Measurements from ENCODE around the gene LASP1NB.
"Not testable (repeated sequence)": the region's sequence is repeated elsewhere in the genome, so short reads cannot be mapped to it uniquely, and the experiment has no call there.

The LASP1NB gene

DNA sequence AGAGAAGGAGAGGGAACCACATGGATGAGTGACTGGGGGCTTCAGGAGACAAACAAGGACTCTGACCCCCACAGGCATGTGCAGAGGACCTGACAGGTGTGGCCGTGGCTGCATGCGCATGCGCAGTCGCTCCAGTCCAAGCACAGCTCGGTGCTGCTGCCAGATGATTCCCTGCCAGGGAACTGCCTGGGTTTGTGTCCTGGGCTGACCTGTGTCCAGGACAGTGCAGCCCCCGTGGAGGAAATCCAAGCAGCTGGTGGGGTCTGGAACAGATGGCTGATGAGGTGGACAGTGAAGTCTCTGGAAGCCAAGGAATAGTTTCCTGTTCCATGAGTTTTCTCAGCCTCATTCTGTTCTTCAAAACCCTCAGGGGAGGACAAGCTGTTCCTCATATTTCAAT is 28.2 kb upstream of the LASP1NB start:
- no peak for DNase-seq (ENCODE audit: low read depth)

DNA sequence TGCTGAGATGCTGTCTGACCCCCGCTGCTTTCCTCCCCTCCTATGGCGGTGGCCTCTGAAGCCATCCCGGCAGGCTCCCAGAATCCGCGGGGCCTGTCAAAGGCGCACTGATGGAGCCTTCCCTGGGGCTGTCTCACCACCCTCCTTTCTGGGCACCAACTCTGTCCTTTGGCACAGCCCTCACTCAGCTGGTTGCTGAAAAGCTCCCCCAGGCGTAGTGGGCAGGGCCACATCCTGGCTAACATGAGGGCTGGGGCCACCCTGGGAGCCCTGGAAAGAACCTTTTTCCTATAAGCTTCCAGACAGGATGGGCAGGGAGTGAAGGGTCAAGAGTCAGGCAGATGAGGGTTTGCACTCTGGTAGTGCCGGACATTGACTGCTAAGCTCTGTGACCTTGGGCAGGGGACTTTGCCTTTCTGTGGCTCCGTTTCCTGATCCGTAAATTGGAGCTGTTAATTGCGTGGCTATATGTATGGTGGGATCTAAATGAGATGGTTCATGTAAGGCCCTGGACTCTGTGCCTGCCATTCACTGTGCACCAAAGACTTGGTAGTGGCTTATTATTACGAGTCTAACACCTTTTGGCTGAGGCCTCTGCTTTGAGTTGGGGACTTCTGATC is 27.6 kb upstream of the LASP1NB start:
- no peak for DNase-seq (ENCODE audit: low read depth)

DNA sequence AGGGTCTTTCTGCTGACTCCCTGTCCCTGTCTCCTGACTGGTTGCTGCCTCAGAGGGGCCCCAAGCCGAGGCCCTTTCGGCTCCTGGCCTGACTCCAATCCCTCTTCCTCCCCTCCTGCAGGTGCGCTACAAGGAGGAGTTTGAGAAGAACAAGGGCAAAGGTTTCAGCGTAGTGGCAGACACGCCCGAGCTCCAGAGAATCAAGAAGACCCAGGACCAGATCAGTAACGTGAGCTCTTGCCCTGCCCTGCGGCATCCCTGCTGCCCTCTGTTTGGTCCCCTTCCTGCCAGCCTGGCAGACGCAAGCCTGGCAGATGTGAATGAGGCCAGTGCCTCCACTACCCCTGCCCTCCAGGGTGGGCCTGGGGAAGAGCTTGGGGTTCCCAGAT is 27.1 kb upstream of the LASP1NB start:
- no peak for DNase-seq (ENCODE audit: low read depth)

DNA sequence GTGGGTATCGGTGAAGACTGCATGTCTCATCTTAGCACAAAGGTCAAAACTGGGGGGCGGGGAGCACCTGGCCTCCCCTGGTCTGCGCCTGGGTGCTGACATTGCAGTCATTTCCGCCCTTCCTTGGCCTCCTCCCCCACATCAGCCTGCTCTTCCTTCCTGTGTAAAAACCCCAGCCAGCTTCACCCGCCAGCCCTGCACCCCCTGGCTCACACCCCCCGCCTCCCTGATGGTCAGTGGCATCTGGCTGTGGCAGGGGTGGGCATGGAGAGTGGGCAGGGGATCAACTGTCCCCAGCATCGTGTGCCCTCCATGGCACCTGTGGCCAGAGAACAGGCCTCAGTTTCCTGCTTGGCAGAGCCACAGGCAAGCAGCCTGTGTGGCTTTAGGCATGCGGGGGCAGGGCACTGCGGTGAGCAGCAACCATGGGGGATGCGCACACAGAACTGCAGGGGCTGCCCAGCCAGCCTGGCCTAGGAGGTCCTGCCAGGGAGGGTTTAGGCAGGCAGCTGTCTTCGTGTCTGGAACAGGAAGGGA is 26.5 kb upstream of the LASP1NB start:
- no peak for DNase-seq (ENCODE audit: low read depth)

DNA sequence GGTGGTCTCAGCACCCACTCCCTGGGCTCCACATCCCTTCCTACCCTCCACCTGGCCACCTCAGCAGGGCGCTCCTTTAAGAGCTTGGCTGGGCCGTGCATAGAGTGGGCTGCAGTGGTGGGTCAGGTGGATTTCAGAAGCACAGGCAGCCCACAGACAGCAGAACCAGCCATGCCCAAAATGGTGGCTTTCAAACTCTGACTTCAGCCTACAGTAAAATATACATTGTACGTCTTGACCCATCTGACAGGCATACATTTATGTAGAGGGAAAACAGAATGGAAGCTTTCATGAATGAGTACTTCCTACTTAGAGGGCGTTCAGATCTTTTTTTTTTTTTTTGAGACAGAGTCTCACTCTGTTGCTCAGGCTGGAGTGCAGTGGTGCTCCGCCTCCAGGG is 26.0 kb upstream of the LASP1NB start:
- no peak for DNase-seq (ENCODE audit: low read depth)

DNA sequence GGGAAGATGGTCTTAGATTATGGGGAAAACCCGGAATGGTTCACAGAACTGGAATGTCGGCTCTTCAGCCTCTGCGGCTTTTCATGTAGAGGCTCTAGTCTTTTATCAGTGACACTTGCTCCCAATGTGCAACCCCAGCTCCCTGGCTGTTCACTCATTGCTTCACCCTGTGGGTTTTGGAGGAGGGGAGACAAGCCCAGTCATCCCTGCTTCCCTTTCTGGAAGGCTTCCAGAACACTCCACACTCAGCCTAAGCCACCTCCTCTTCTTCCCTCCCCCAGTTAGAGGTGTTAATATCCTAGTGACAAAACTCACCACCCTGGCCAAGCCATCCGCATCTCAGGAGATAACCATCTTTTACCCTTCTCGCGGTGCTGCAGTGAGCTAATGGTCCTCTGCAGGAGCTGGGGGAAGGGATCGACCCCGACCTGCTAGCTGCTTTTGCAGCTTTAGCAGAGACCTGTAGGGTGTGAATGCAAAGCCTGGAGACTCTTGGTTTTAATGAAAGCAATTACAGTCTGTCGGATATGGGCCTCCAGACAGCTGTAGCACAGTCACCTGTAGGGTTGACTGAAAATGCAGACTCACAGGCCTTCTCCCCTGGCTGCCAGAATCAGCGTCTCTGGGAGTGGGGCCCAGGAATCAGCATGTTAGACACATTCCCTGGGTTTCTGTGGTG is 24.3 kb upstream of the LASP1NB start:
- DNase-seq (ENCODE audit: low read depth): peak; percentile 75

DNA sequence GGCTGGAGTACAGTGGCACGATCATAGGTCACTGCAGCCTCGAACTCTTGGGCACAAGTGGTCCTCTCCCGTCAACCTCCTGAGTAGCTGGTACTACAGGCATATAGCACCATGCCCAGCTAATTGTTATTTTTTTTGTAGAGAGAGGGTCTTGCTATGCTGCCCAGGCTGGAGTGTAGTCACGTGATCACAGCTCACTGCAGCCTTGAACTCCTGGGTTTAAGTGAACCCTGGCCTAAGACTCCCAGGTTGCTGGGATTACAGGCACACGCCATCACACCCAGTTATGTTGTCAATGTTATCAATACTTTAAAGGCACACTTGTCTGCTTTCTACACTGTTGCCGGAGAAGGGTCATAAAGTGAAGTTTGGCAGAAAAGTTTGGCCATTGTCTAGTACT is 22.0 kb upstream of the LASP1NB start:
- no peak for DNase-seq (ENCODE audit: low read depth)

DNA sequence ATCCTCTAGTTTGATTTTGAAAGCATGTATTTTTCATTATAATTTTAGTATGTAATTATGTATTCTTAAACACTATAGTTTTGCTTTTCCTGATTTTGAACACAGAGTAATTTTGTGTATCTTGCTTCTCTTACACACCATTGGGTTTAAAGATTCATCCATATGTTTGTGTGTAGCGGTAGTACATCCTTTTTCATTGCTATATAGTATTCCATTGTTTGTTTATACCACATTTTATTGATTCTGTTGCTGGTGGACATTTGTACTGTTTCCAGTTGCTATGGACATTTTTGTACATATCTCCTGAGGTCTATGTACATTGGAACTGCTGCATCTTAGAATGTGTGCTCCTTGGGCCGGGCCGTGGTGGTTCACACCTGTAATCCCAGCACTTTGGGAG is 20.5 kb upstream of the LASP1NB start:
- no peak for DNase-seq (ENCODE audit: low read depth)

DNA sequence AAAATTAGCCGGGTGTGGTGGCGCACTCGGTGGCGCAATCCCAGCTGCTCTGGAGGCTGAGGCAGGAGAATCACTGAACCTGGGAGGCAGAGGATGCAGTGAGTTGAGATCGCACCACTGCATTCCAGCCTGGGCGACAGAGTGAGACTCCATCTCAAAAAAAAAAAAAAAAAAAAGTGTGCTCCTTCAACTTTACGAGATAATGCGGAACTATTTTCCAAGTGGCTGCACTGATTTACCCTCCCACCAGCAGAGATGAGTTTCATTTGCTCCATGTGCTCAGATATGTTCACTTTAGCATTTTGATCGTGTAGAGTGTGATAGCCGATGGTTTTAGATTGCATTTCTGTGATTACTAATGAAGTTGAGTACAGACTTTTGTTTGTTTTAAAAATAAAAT is 20.0 kb upstream of the LASP1NB start:
- no peak for DNase-seq (ENCODE audit: low read depth)

DNA sequence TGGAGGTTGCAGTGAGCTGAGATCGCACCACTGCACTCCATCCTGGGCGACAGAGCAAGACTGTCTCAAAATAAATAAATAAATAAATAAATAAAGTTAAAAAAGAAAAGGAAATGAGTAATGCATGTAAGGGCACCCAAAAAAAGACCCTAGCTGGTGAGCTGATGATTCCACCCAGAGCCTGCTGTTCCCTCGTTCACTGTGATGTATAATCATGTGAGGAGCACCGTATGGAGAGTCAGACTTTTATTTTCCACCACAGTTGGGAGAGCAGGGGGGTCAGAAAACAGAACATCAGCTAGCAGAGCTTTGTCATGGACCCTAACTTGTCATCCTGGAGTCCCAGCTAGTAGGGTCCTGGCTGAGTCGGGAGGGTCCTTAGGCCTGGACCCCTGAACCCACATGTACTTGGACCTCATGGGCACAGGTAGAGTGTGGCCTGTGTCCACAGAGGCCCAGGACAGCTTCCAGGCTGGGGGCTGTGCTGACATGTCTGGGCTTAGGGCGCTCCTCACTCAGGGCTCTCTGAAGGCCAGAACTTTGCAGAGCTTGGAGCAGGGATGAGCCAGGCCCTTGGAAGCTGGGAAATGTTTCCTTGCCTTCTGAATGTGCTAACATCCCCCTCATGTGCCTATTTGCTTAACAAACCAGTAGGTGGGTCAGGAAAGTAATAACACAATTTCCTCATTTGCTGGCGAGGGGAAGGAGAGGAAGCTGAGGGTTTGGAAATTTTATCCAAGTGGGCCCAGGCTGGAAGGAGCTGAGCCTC is 18.8 kb upstream of the LASP1NB start:
- no peak for DNase-seq (ENCODE audit: low read depth)

DNA sequence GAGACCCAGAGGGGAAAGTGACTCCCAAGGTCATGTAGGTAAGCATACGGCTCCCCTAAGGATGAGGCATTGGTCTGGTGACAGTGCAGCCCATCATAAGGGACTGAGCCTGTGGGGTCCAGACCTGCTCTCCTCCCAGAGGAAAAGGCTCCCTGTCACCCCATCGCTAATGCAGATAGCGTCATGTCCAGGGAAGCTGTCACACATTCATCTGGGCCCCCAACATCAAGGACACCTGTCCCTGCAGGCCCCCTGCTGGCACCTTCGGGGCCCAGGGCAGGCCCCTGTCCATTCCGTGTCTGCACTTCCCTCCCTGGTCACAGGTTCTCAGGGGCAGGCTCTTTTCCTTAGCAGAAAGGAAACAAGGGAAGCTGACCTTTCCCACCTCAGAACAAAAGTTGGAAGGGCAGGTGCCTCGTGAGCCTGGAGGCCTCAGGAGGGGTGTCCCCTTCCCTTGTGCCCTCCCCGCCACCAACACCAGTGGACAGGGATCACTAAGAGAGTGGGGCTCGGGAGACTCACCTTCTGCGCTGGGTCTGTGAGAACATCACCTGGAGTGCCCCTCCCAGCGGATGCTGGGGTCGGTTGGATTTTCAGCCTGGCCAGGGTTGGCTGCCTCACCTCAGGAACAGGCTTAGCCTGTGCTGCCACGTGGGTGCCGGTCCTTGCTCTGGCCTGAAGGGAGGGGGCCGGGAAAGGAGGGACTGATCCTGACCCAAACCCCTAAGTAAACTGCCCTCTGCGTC is 17.3 kb upstream of the LASP1NB start:
- no peak for DNase-seq (ENCODE audit: low read depth)

DNA sequence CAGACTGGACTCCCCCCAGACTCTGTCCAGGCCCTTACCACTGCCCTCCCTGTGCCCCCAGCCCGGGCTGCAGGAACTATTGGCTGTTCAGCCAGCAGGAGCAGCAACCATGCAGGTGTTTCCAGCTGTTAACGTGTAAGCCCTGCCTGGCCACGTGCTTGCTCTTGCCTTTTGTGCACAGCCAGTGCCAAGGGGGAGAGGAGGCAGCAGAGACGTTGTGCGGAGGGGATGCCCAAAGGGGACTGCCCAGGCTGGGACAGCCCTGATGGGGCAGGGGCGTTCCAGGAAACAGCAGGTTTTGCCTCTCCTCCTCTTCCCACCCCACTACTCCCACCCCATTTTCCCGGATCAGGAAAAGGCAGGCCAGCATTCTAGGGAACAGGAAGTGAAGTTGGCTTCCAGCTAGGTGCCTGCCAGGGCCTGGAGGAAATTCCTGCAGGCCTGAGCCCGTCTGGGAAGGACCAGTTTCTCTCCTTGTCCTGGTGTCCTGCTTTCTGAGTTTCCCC is 16.7 kb upstream of the LASP1NB start:
- no peak for DNase-seq (ENCODE audit: low read depth)

DNA sequence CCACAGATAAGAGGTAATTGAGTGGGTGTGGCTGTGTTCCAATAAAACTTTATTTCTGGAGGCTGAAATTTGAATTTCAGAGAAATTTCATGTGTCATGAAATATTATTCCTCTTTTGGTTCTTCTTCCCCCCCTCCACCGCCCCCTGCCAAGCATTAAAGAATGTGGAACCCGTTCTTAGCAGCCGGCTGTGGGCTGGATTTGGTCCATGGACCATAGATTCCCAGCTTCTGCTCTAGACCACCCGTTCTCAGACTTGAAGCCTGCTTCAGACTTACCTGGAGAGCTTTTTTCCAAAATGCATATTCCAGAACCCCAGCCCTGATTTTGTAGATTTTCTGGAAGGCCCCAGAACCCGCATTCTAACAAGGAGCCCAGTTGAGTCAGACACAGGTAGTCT is 15.1 kb upstream of the LASP1NB start:
- DNase-seq (ENCODE audit: low read depth): no peak

DNA sequence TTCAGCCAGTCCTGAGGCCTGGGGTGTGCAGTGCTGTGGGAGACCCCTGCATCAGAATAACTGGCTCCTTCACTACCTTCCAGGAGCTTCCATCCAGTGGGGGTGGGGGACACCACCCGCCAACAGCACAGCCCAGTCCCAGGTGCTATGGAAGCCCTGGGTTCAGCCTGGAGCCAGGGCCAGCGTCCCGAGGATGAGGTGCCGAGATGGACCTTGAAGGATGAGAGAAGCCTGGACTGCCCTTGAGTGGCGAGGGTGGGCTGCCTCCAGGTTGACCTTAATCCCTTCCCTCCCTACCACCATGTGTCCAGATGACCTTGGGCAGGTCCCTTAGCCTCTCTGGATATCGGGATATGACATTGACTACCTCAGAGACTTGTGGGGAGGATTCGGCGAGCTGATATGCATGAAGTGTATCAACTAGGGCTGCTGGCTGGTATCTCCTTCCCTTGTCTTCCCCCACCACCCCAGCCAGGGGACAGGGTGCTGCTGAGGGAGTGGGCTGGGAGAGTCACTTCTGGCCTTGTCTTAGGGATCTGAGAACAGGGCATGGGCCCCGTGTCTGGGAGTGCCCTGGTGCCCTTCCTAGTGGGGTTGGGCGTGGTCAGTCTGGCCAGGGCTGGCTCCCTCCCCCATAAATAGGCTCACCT is 14.2 kb upstream of the LASP1NB start:
- DNase-seq (ENCODE audit: low read depth): no peak

DNA sequence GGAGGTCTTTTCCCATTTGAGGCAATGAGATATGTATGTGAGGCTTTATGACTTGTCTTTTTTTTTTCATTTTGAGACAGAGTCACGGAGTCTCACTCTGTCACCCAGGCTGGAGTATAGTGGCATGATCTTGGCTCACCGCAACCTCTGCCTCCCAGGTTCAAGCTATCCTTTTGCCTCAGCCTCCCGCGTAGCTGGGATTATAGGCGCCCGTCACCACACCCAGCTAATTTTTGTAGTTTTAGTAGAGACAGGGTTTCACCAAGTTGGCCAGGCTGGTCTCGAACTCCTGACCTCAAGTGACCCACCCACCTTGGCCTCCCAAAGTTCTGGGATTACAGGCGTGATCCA is 13.7 kb upstream of the LASP1NB start:
- DNase-seq (ENCODE audit: low read depth): not testable (repeated sequence)

DNA sequence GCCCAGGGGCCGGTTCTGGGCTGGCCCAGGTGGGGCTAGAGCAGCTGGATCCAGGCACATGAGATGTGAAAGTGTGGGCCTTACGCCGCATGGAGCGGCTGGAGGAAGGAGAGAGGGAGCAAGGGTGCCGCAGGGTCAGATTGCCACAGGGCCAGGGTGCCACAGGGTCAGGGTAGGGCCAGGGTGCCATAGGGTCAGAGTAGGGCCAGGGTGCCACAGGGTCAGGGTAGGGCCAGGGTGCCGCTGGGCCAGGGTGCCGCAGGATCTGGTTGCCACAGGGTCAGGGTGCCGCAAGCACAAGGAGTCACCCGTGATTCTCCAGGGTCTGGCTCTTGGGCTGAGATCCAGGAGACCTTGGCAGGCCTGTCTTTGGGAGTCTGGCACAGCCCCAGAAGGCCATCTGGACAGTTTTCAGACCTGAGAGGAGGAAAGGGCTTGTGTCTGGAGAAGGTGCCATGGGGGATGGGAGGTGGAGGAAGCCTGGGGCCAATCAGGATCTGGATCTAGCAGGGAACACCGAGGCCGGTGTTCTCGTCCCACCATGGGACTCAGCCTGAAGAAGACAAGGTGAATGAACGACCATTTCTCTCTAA is 13.1 kb upstream of the LASP1NB start:
- DNase-seq (ENCODE audit: low read depth): no peak

DNA sequence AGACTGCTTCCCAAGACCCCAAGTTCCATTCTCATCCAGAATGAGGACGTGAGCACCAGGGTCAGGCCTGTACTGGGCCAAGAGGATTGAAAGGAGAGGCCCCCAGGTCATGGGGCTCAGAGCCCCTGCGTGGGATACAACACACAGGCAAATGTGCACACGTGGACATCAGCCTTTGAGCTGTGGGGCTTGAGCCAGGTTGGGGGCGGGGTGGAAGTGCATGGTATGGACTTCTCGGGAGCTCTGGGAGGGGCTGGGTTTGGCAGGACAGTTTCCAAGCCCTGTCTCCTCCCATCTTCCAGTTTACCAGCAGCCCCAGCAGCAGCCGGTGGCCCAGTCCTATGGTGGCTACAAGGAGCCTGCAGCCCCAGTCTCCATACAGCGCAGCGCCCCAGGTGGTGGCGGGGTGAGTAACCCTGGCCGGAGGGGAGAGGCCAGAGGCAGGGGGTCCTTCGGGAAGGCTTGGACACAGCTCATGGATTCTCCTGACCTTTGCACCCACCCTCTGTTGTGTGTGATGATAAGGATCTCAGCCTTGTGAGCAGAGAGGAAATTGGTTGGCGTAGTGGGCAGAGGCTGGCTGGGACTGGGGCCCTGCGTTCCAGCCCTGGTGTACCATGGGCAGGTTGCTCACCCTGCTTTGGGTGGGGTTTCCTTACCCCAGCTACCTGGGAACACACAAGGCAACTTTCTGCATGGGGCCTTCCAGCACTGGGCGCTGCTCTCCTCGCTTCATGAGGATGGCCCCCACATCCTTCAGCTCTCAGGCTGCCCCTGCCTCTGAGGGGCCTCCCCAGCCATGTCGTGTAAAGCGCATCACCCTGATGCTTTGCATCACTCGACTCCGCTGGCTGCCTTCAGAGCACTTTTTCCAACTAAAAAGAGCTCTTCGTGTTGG is 10.4 kb upstream of the LASP1NB start:
- DNase-seq (ENCODE audit: low read depth): no peak

DNA sequence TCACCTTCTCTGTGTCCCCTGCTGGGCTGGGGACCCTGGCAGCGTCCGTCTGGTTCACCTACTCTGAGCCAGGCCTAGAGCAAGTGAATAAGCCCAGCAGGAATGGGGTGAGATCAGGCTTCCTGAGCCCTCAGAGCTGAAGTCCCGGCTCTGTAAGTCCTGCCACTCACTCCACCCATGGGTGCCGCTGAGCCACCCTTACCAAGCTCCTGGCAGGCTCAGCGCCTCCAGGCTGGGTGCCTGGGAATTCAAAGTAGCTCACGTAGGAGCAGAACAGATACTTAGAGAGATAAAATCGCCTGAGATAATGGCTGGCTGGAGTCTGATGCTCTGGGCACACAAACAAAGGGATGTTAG is 9.8 kb upstream of the LASP1NB start:
- no peak for DNase-seq (ENCODE audit: low read depth)

DNA sequence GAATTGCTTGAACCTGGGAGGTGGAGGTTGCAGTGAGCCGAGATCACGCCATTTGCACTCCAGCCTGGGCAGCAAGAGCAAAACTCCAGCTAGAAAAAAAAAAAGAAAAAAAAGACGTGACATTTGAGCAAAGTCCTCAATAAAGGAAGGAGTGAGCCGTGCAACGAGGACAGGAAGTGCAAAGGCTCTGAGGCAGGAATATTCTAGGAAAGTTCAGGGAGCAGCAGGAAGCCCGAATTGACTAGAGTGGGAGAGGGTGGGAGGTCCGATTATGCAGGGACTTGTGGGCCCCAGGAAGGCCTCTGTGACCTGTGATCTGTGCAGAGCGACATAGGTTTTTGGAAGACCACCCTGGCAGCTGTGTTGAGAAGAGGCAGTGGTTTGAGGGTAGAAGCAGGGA is 8.6 kb upstream of the LASP1NB start:
- no peak for DNase-seq (ENCODE audit: low read depth)

DNA sequence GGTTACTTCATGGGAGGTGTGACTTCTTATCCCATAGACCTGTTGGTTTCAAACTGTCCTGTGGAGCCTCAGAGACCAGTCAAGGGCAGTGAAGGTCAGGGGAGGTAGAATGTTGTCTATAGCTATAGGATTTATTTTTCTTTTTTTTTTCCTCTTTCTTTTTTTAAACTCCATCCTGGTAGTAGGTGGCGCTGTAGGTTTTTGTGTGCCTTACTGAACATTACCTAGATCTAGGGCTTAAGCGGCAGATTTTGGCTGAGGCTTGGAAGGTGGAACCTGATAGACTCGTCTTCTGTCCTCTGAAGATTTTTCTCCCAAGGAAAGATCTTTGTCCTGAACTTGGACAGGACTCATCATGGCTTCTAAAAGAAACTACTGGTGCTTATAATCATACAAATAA is 8.2 kb upstream of the LASP1NB start:
- DNase-seq (ENCODE audit: low read depth): no peak
